ENCODE measurements around the gene OSBP2.

GRCh38 chr22:30646518-30647160 is 48.0 kb upstream of the OSBP2 start:
- TF ChIP-seq CTCF (conservative IDR thresholded peaks at IDR 0.05; ENCODE audit: low read length) (no peak), EZH2phosphoT487 (IDR thresholded peaks at IDR 0.05; ENCODE audit: borderline replicate concordance) (no peak)

Measured in Loucy (cell line).